Ectodermal cell (in vitro differentiated cells): ENCODE results near the gene CYSTM1.

Experiments used
- H3K27ac ChIP-seq: 2 replicates; pipeline ENCODE4 v1.7.0; 2013; ENCODE audit warnings: mild to moderate bottlenecking, low read depth, low read length; ENCODE audit not compliant: insufficient read depth, poor library complexity, severe bottlenecking
- H3K27me3 ChIP-seq: 2 replicates; pipeline ENCODE4 v1.7.0; 2013; ENCODE audit warnings: mild to moderate bottlenecking, low read length; ENCODE audit not compliant: insufficient read depth, control insufficient read depth, poor library complexity, severe bottlenecking
- H3K36me3 ChIP-seq: one replicate; pipeline ENCODE4 v1.7.0; 2013; ENCODE audit warnings: low read length; ENCODE audit not compliant: control insufficient read depth, insufficient read depth
- H3K4me1 ChIP-seq: one replicate; pipeline ENCODE4 v1.7.0; 2013; ENCODE audit warnings: low read length; ENCODE audit not compliant: control insufficient read depth, insufficient read depth
- H3K4me3 ChIP-seq: 2 replicates; pipeline ENCODE4 v1.7.0; 2013; ENCODE audit warnings: low read depth, low read length, control low read depth; ENCODE audit not compliant: insufficient read depth
- H3K9me3 ChIP-seq: 2 replicates; pipeline ENCODE4 v1.7.0; 2013; ENCODE audit warnings: mild to moderate bottlenecking, low read length, moderate library complexity; ENCODE audit not compliant: control insufficient read depth
- WGBS, 2 experiments: methylation state at CpG; one replicate each; pipeline ENCODE4 v1.1.7; 2013; ENCODE audit warnings: missing lambda C conversion rate in 2 of 2; 5-methylcytosine and 5-hydroxymethylcytosine counted together

CYSTM1 gene

GRCh38 chr5:140232731-140233130, 57.7 kb downstream of the CYSTM1 start:
- 88 to 95% methylated on average over 1 of the region's 1 CpG for WGBS, 2 experiments

DNA sequence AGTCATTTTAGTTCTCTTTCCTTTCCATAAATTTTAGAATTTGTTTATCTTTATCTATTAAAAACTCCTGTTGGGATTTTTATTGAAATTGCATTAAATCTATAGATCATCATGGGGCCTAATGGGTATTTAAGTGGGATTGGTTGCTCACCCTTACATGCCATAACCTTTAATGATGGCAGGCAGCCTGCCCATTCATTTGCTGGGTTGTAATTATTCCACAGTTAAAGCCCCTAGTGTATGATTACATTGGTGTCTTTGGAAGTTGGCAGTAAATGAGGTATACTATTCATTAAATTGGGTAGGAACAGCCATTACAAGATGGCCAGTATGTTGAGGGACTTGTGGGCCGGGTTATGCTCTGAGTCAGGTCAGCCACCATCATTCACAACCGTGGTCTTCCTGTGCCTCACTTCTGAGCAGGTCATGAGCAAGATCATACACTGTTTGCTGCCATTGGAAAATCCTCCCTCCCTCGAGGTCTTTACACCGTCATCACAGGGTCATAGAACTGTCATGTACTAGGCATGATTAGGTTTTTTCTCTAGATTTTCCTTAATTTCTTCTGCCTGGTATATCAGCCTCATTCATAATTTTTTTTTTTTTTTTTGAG, 59.5 kb downstream of the CYSTM1 start:
- Histone ChIP-seq H3K9me3 (no peaks in the 10 kb centered on the region), H3K4me1 (no peaks in the 10 kb centered on the region), H3K27ac (no peak overlapping the region), H3K36me3 (no peaks in the 10 kb centered on the region), H3K4me3 (no peak overlapping the region), H3K27me3 (no peaks in the 10 kb centered on the region)
- WGBS, 2 experiments: 90 to 94% methylated on average over 4 of the region's 4 CpGs

More at GRCh38 chr5:140232731-140233130, 57.7 kb downstream of the CYSTM1 start:
- no peaks in the 10 kb centered on the region for H3K27me3 ChIP-seq
- no peaks in the 10 kb centered on the region for H3K9me3 ChIP-seq
- H3K4me3 ChIP-seq: no peak overlapping the region
- H3K27ac ChIP-seq: no peak overlapping the region
- H3K4me1 ChIP-seq: no peaks in the 10 kb centered on the region
- H3K36me3 ChIP-seq: no peaks in the 10 kb centered on the region

GRCh38 chr5:140235791-140236551, 61.0 kb downstream of the CYSTM1 start:
- peaks cover 5% of the 10 kb centered on the region for H3K4me1 ChIP-seq
- no peak overlapping the region for H3K4me3 ChIP-seq
- H3K27ac ChIP-seq: no peak overlapping the region
- no peaks in the 10 kb centered on the region for H3K36me3 ChIP-seq
- 92 to 93% methylated on average over 8 to 11 of the region's 11 CpGs for WGBS, 2 experiments
- no peaks in the 10 kb centered on the region for H3K9me3 ChIP-seq
- H3K27me3 ChIP-seq: no peaks in the 10 kb centered on the region

- peaks cover 8% of the 10 kb centered on the region for H3K4me1 ChIP-seq
- no peaks in the 10 kb centered on the region for H3K27me3 ChIP-seq
- H3K9me3 ChIP-seq: no peaks in the 10 kb centered on the region
- H3K36me3 ChIP-seq: no peaks in the 10 kb centered on the region
- H3K4me3 ChIP-seq: no peak overlapping the region
- H3K27ac ChIP-seq: no peak overlapping the region
- WGBS, 2 experiments: 93 to 94% methylated on average over 6 of the region's 6 CpGs
Measured at GRCh38 chr5:140236891-140237598, 62.1 kb downstream of the CYSTM1 start.

- no peaks in the 10 kb centered on the region for H3K27me3 ChIP-seq
- H3K4me1 ChIP-seq: peaks cover 8% of the 10 kb centered on the region
- WGBS, 2 experiments: 91 to 92% methylated on average over 6 of the region's 6 CpGs
- no peak overlapping the region for H3K4me3 ChIP-seq
- H3K9me3 ChIP-seq: no peaks in the 10 kb centered on the region
- no peak overlapping the region for H3K27ac ChIP-seq
- H3K36me3 ChIP-seq: no peaks in the 10 kb centered on the region
Measured at GRCh38 chr5:140238756-140239155, 63.8 kb downstream of the CYSTM1 start.

DNA sequence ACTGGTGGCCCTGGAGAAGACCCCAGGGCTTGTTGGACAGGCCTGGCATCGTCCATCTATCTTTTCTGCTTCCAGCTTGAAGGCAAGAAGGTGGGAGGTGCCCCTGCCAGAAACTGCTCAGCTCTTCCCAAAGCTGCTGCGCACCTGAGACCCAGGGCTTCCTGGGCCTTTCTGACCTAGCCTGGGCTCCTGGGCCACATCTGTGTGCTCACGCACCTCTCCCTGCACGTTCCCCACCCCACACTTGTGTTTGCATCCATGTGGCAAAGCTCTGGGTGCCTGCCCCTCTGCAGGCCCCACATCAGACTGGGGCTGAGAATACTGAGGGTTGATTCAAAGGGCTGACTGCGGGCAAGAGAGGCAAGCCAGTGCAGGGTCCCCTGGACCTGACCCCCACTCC, 64.5 kb downstream of the CYSTM1 start:
- no peaks in the 10 kb centered on the region for H3K36me3 ChIP-seq
- no peaks in the 10 kb centered on the region for H3K9me3 ChIP-seq
- no peak overlapping the region for H3K4me3 ChIP-seq
- no peak overlapping the region for H3K27ac ChIP-seq
- peaks cover 8% of the 10 kb centered on the region for H3K4me1 ChIP-seq
- H3K27me3 ChIP-seq: no peaks in the 10 kb centered on the region
- WGBS, 2 experiments: 85 to 86% methylated on average over 5 of the region's 5 CpGs

DNA sequence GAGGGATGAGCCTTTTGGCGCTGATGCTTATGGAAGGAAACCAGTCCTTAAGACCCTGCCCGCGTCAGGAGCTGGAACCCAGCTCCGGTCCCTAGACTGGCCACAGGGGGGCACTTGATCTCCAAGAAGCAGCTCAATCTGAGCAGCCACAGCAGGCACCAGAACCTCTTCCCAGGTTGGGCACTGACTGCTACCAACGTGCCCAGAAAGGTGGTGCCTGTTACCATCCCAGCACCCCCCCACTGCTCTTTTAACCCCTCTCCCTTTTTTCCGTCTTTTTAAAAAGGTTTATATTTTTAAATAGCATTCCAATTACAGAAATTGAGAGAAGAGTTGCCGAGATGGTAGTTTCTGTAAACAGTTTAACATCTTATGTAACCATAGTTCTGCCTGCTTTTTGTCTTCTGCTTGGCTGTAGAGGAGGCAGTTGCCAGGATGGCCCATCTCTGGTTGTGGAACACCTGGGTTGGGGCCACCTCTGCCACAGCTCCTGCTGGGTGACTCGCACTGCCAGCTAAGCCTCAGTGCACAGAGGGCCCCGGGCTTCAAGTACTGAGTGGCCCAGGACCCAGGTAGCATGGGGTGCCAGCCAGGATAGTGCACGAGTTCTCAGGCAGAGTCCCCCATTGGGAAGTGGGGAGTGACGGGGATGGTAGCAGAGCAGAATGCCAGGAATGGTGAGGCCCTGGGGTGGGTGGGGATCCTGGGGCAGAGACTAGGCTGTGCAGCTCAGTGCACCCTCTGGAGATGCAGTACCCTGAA, 65.1 kb downstream of the CYSTM1 start:
- H3K4me3 ChIP-seq: no peak overlapping the region
- H3K36me3 ChIP-seq: no peaks in the 10 kb centered on the region
- H3K27ac ChIP-seq: no peak overlapping the region
- no peaks in the 10 kb centered on the region for H3K9me3 ChIP-seq
- H3K27me3 ChIP-seq: no peaks in the 10 kb centered on the region
- WGBS, 2 experiments: 55% methylated on average over 9 to 10 of the region's 11 CpGs
- H3K4me1 ChIP-seq: peaks cover 12% of the 10 kb centered on the region

DNA sequence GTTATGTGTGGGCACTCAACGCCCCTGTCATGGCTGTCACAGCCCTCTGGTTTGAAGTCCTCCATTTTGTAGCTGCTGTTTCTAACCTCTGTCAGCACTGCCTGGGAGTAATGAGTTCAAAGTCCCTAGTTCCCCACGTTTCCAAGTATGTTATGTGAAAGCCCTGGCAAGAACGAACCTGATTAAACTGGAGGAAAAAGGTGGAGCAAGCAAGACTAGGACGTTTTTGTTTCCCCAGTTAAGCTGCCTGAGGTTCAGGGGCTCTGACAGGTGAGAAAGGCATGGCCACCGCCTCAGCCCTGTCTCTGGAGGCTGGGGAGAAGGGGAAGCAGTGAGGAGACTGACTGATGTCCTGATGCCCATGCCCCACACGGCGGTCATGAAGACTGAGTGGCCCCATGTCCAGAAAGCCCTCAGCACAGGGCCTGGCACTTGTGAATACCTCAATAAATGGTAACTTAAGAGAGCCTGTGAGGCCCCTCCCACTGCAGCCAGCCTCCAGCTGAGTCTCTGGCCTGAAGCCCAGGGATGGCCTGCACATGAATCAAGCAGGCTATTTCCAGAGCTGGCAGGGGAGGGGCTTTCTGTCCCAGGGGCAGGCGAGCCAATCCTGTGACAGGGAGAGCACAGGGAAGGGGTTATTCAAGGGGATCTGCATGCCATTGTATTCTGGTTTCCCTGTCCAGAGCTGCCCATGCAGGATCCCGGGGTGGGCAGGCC, 66.2 kb downstream of the CYSTM1 start:
- 58 to 63% methylated on average over 9 of the region's 9 CpGs for WGBS, 2 experiments
- H3K27me3 ChIP-seq: no peaks in the 10 kb centered on the region
- H3K4me1 ChIP-seq: peaks cover 12% of the 10 kb centered on the region
- H3K27ac ChIP-seq: peak overlapping the region; percentile 22
- H3K36me3 ChIP-seq: no peaks in the 10 kb centered on the region
- no peaks in the 10 kb centered on the region for H3K9me3 ChIP-seq
- H3K4me3 ChIP-seq: no peak overlapping the region

- Histone ChIP-seq H3K4me1 (peaks cover 12% of the 10 kb centered on the region), H3K36me3 (no peaks in the 10 kb centered on the region), H3K4me3 (no peak overlapping the region), H3K9me3 (no peaks in the 10 kb centered on the region), H3K27ac (no peak overlapping the region), H3K27me3 (no peaks in the 10 kb centered on the region)
- WGBS, 2 experiments: 85 to 88% methylated on average over 5 of the region's 5 CpGs
Measured at GRCh38 chr5:140242099-140242498, 67.1 kb downstream of the CYSTM1 start.
